Transverse colon (tissue), 4 donors: ENCODE results near the gene CWC27. TPM values are rescaled to one million over a fixed set of nuclear protein-coding genes. Genes with fewer than 3 reads are reported as not detected.

Source experiments
- DNase-seq: peaks from one replicate; pipeline ENCODE4 v3.0.0-alpha.2; 2019
- H3K27ac ChIP-seq, 4 donors: fragments of 200-600 bp; sonication (generic); 2 replicates each; pipeline ENCODE4 v1.5.1; 2016 to 2018; ENCODE audit warnings: inconsistent platforms in 4 of 4
- H3K27me3 ChIP-seq: fragments of 200-600 bp; sonication (generic); 2 replicates; pipeline ENCODE4 v1.5.1; 2017; ENCODE audit warnings: inconsistent platforms
- H3K36me3 ChIP-seq, 4 donors: fragments of 200-600 bp; sonication (generic); 2 replicates each; pipeline ENCODE4 v1.5.1; 2017 to 2019; ENCODE audit warnings: inconsistent platforms in 4 of 4
- H3K4me1 ChIP-seq, 4 donors: fragments of 200-600 bp; sonication (generic); 2 replicates each; pipeline ENCODE4 v1.5.1; 2017 to 2020; ENCODE audit warnings: inconsistent platforms in 4 of 4
- H3K4me3 ChIP-seq, 4 donors: fragments of 200-600 bp; sonication (generic); 1 replicate in 1 of 4; 2 replicates in 3 of 4; pipeline versions ENCODE4 v1.5.1 to v1.6.1; 2017 to 2019; ENCODE audit warnings: inconsistent platforms in 4 of 4
- H3K9me3 ChIP-seq, 2 donors: fragments of 200-600 bp; sonication (generic); 2 replicates each; pipeline ENCODE4 v1.5.1; 2017 to 2019; ENCODE audit warnings: inconsistent platforms in 2 of 2
- CTCF ChIP-seq, 5 experiments: fragments of 200-600 bp in 3 of 5; fragments of 450-650 bp in 2 of 5; sonication (generic) in 3 of 5; IDR thresholded peaks; 1 replicate in 2 of 5; 2 replicates in 3 of 5; pipeline ENCODE4 v1.5.1; 2016 to 2017; ENCODE audit warnings: antibody characterized with exemption in 5 of 5, inconsistent platforms in 3 of 5, mild to moderate bottlenecking in 2 of 5, moderate library complexity in 1 of 5
- EP300 ChIP-seq: sonication (generic); formaldehyde crosslinking; IDR thresholded peaks from one replicate; pipeline ENCODE4 v1.6.1; 2017; ENCODE audit warnings: antibody characterized with exemption, low read depth
- POLR2A ChIP-seq: fragments of 450-650 bp; IDR thresholded peaks from one replicate; pipeline ENCODE4 v1.6.1; 2016; ENCODE audit warnings: antibody characterized with exemption, mild to moderate bottlenecking, moderate library complexity
- POLR2AphosphoS5 ChIP-seq, 3 donors: sonication (generic); formaldehyde crosslinking; IDR thresholded peaks; one replicate each; pipeline ENCODE4 v1.6.1; 2016; ENCODE audit warnings: antibody characterized with exemption in 3 of 3
- WGBS, 2 donors: methylation state at CpG; one replicate each; pipeline ENCODE4 v1.1.5; 2018; ENCODE audit warnings: low coverage in 1 of 2; 5-methylcytosine and 5-hydroxymethylcytosine counted together
- in situ Hi-C, 4 donors: fragments of 200-750 bp; cut with MboI; loops; one replicate each; pipeline versions ENCODE4 v1.15.0 to v1.15.1; 2017; ENCODE audit warnings: low sequenced_read_pairs in 3 of 4, low pct_ligation_motif_present in 1 of 4, low pct_unique_long_range_greater_than_20kb in 1 of 4
- intact Hi-C: fragments of 100-400 bp; cut with DNase I; formaldehyde crosslinking; loops from one replicate; pipeline ENCODE4 v1.15.1; 2023; ENCODE audit warnings: low total_unique reads
- total RNA-seq, 4 donors: library from RNA; depleted of rRNA; stranded (reverse); fragments of >200 nt; gene quantifications; one replicate each; pipeline ENCODE4 v1.1.0, GENCODE V29; 2016

CWC27 gene
- total RNA-seq, 4 donors from 2014 or later, result 9.6 to 36.2 (median 15.6) TPM; not detected in 1

- 45 to 65% methylated on average over 1 of the region's 1 CpG for WGBS, 2 donors
- peaks cover 7 to 16% (median 12%) of the 10 kb centered on the region in 4 donors for H3K4me1 ChIP-seq
- H3K9me3 ChIP-seq, result no peaks in the 10 kb centered on the region
- peaks cover 0 to 5% (median 0%) of the 10 kb centered on the region in 4 donors for H3K36me3 ChIP-seq
- no peak for TF ChIP-seq POLR2A
- no peak for TF ChIP-seq CTCF (IDR thresholded peaks at IDR 0.05)
- TF ChIP-seq EP300, result no peak
- no peak for TF ChIP-seq POLR2AphosphoS5 (IDR thresholded peaks at IDR 0.05)
- in situ Hi-C loops, result no loop called here
- no peak overlapping the region for H3K4me3 ChIP-seq
- no peak for DNase-seq
- H3K27ac ChIP-seq, result no peak overlapping the region
- intact Hi-C loops, result no loop called here
- no peaks in the 10 kb centered on the region for H3K27me3 ChIP-seq
Observed at GRCh38 chr5:64773533-64773932, 4.8 kb downstream of the CWC27 start.

GRCh38 chr5:64775291-64775690 lies 6.6 kb downstream of the CWC27 start:
- no peak for TF ChIP-seq CTCF (IDR thresholded peaks at IDR 0.05)
- no peak for TF ChIP-seq POLR2A
- TF ChIP-seq POLR2AphosphoS5 (IDR thresholded peaks at IDR 0.05), result no peak
- TF ChIP-seq EP300, result no peak
- WGBS, 2 donors, result 82 to 86% methylated on average over 1 of the region's 1 CpG
- Histone ChIP-seq H3K4me3 (no peak overlapping the region), H3K9me3 (no peaks in the 10 kb centered on the region), H3K27ac (no peak overlapping the region), H3K27me3 (no peaks in the 10 kb centered on the region), H3K36me3 (peaks cover 0 to 5% (median 0%) of the 10 kb centered on the region in 4 donors), H3K4me1 (peaks cover 0 to 5% (median 1%) of the 10 kb centered on the region in 4 donors)
- intact Hi-C loops (no loop called here), in situ Hi-C loops (no loop called here)
- DNase-seq, result no peak

- Histone ChIP-seq H3K9me3 (no peaks in the 10 kb centered on the region), H3K4me3 (no peak overlapping the region), H3K36me3 (peaks cover 0 to 8% (median 0%) of the 10 kb centered on the region in 4 donors), H3K27me3 (no peaks in the 10 kb centered on the region), H3K4me1 (no peaks in the 10 kb centered on the region), H3K27ac (no peak overlapping the region)
- TF ChIP-seq EP300 (no peak), CTCF (IDR thresholded peaks at IDR 0.05) (peak; percentile 76 to 81 (median 77))
- WGBS, 2 donors, result 0 to 4% methylated on average over 3 of the region's 3 CpGs
- intact Hi-C loops (loop anchor here (2.0 to 10.0 kb wide), 2 partner anchors 150 to 640 kb away; no protein-coding TSS in a partner anchor), in situ Hi-C loops (loop anchor here (5.0 to 10.0 kb wide), 2 partner anchors 150 to 152 kb away; no protein-coding TSS in a partner anchor)
- DNase-seq, result peak; percentile 76
Observed at GRCh38 chr5:64784451-64785025, 15.8 kb downstream of the CWC27 start.

- peaks cover 0 to 8% (median 0%) of the 10 kb centered on the region in 4 donors for H3K36me3 ChIP-seq
- 92% methylated on average over 2 of the region's 2 CpGs for WGBS, 2 donors
- H3K27ac ChIP-seq, result no peak overlapping the region
- H3K4me1 ChIP-seq, result no peaks in the 10 kb centered on the region
- intact Hi-C loops, result loop anchor here (10.0 kb wide), 1 partner anchor 642 kb away; no protein-coding TSS in a partner anchor
- DNase-seq, result no peak
- no peak for TF ChIP-seq POLR2A
- no peak overlapping the region for H3K4me3 ChIP-seq
- in situ Hi-C loops, result loop anchor here in 2 of 4 donors (10.0 kb wide), 1 partner anchor 152 kb away; no protein-coding TSS in a partner anchor
- no peaks in the 10 kb centered on the region for H3K27me3 ChIP-seq
- no peaks in the 10 kb centered on the region for H3K9me3 ChIP-seq
Observed at GRCh38 chr5:64786372-64786771, 17.6 kb downstream of the CWC27 start.
